OCI-LY1 (cell line): ENCODE data around the gene F10.

Experiments
- H2AFZ ChIP-seq: fragments of 200-600 bp; sonication (generic), shearing (Covaris generic); 2 replicates; pipeline ENCODE4 v1.6.0; 2014; ENCODE audit warnings: antibody characterized with exemption, mild to moderate bottlenecking, low read length
- H3F3A ChIP-seq: fragments of 200-600 bp; sonication (generic), shearing (Covaris generic); 2 replicates; pipeline ENCODE4 v1.6.0; 2014; ENCODE audit warnings: mild to moderate bottlenecking, antibody characterized with exemption, low read length, moderate library complexity; ENCODE audit not compliant: insufficient read depth
- H3K27ac ChIP-seq: fragments of 200-600 bp; sonication (generic); 2 replicates; pipeline ENCODE4 v1.5.1; 2014; ENCODE audit warnings: low read length, mixed run types, mild to moderate bottlenecking, low read depth; ENCODE audit not compliant: poor library complexity, severe bottlenecking
- H3K27me3 ChIP-seq: fragments of 200-600 bp; sonication (generic); 2 replicates; pipeline ENCODE4 v1.6.0; 2014; ENCODE audit warnings: antibody characterized with exemption, mild to moderate bottlenecking, low read length, moderate library complexity; ENCODE audit not compliant: insufficient read depth
- H3K36me3 ChIP-seq: fragments of 200-600 bp; sonication (generic); 2 replicates; pipeline ENCODE4 v1.6.1; 2014; ENCODE audit warnings: mild to moderate bottlenecking, antibody characterized with exemption, low read length, moderate library complexity, mixed read lengths; ENCODE audit not compliant: insufficient read depth
- H3K4me1 ChIP-seq: fragments of 200-600 bp; sonication (generic); 2 replicates; pipeline ENCODE4 v1.5.1; 2014; ENCODE audit warnings: mild to moderate bottlenecking, low read length, moderate library complexity; ENCODE audit not compliant: insufficient read depth, severe bottlenecking
- H3K4me2 ChIP-seq: fragments of 200-600 bp; sonication (generic), shearing (Covaris generic); 2 replicates; pipeline ENCODE4 v1.6.1; 2014; ENCODE audit warnings: low read length
- H3K4me3 ChIP-seq: fragments of 200-600 bp; sonication (generic); 2 replicates; pipeline ENCODE4 v1.5.1; 2014; ENCODE audit warnings: low read length, low read depth, mild to moderate bottlenecking, mixed read lengths; ENCODE audit not compliant: poor library complexity, severe bottlenecking
- H3K79me2 ChIP-seq: fragments of 200-600 bp; shearing (Covaris generic); 2 replicates; pipeline ENCODE4 v1.6.1; 2016; ENCODE audit warnings: mixed run types, low read length, mixed read lengths; ENCODE audit not compliant: insufficient read depth
- H3K9ac ChIP-seq: fragments of 200-600 bp; sonication (generic), shearing (Covaris generic); 2 replicates; pipeline ENCODE4 v1.6.1; 2014; ENCODE audit warnings: mild to moderate bottlenecking, low read length, mixed read lengths
- H3K9me2 ChIP-seq: fragments of 200-600 bp; sonication (generic), shearing (Covaris generic); 2 replicates; pipeline ENCODE4 v1.6.1; 2014; ENCODE audit warnings: low read depth, mild to moderate bottlenecking, low read length, mixed read lengths
- H3K9me3 ChIP-seq: fragments of 200-600 bp; shearing (Covaris generic); 2 replicates; pipeline ENCODE4 v1.6.1; 2014; ENCODE audit warnings: low read length, mixed read lengths
- H4K20me1 ChIP-seq: fragments of 200-600 bp; sonication (generic), shearing (Covaris generic); 2 replicates; pipeline ENCODE4 v1.6.0; 2016; ENCODE audit warnings: mild to moderate bottlenecking, low read length; ENCODE audit not compliant: insufficient read depth
- EZH2 ChIP-seq: fragments of 200-600 bp; sonication (generic), shearing (Covaris generic); IDR thresholded peaks from 2 replicates; pipeline ENCODE4 v1.8.0; 2017; ENCODE audit warnings: borderline replicate concordance, mixed run types, mild to moderate bottlenecking, antibody characterized with exemption, low read length, moderate library complexity, mixed read lengths
- TF ChIP-seq, protein P1 (sequence below): fragments of 200-600 bp; sonication (generic), shearing (Covaris generic); IDR thresholded peaks from 2 replicates; pipeline ENCODE4 v1.5.1; 2017; ENCODE audit warnings: mild to moderate bottlenecking, antibody characterized with exemption, low read length, moderate library complexity, mixed read lengths

F10 gene

DNA sequence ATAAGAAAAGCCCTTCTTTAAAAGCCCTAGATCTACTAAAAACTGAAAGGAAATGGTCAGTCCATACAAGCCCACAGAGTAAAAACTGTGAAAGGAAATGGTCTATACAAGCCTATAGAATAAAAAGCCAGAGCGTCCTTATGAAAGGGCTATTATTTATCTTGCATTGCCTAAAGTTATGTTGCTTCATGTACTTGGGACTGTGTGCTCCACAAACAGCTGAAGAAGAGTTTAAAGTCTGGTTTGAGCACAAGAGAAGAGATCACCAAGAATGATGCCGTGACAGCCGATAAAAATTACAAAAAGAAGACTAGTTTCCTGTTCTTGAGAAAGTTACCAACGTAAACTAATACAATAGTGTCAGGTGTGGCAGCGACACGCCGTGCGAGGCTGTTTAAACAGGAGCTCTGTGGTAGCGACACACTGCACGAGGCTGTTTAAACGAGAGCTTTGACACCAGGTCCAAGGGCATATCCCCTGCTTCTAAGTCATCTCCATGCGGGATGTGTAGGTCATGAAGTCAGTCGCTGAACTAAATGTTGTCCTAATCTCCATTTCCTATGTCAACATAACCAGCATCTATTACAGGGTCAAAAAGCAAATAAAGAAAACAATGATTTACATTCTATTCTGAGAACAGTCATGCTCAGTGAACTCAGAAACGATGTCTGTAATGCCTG lies 61.0 kb downstream of the F10 start:
- no peaks in the 10 kb centered on the region for H4K20me1 ChIP-seq
- H3K9ac ChIP-seq, result no peak overlapping the region
- no peaks in the 10 kb centered on the region for H3K79me2 ChIP-seq
- no peaks in the 10 kb centered on the region for H3F3A ChIP-seq
- H3K4me1 ChIP-seq, result no peaks in the 10 kb centered on the region
- no peak overlapping the region for H2AFZ ChIP-seq
- no peak overlapping the region for H3K4me3 ChIP-seq
- no peaks in the 10 kb centered on the region for H3K27me3 ChIP-seq
- no peaks in the 10 kb centered on the region for H3K9me3 ChIP-seq
- no peak for TF ChIP-seq EZH2
- TF ChIP-seq, protein P1, sequence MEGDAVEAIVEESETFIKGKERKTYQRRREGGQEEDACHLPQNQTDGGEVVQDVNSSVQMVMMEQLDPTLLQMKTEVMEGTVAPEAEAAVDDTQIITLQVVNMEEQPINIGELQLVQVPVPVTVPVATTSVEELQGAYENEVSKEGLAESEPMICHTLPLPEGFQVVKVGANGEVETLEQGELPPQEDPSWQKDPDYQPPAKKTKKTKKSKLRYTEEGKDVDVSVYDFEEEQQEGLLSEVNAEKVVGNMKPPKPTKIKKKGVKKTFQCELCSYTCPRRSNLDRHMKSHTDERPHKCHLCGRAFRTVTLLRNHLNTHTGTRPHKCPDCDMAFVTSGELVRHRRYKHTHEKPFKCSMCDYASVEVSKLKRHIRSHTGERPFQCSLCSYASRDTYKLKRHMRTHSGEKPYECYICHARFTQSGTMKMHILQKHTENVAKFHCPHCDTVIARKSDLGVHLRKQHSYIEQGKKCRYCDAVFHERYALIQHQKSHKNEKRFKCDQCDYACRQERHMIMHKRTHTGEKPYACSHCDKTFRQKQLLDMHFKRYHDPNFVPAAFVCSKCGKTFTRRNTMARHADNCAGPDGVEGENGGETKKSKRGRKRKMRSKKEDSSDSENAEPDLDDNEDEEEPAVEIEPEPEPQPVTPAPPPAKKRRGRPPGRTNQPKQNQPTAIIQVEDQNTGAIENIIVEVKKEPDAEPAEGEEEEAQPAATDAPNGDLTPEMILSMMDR, result no peak
- H3K4me2 ChIP-seq, result no peak overlapping the region
- H3K36me3 ChIP-seq, result peaks cover 92% of the 10 kb centered on the region
- no peak overlapping the region for H3K27ac ChIP-seq
- H3K9me2 ChIP-seq, result no peaks in the 10 kb centered on the region

DNA sequence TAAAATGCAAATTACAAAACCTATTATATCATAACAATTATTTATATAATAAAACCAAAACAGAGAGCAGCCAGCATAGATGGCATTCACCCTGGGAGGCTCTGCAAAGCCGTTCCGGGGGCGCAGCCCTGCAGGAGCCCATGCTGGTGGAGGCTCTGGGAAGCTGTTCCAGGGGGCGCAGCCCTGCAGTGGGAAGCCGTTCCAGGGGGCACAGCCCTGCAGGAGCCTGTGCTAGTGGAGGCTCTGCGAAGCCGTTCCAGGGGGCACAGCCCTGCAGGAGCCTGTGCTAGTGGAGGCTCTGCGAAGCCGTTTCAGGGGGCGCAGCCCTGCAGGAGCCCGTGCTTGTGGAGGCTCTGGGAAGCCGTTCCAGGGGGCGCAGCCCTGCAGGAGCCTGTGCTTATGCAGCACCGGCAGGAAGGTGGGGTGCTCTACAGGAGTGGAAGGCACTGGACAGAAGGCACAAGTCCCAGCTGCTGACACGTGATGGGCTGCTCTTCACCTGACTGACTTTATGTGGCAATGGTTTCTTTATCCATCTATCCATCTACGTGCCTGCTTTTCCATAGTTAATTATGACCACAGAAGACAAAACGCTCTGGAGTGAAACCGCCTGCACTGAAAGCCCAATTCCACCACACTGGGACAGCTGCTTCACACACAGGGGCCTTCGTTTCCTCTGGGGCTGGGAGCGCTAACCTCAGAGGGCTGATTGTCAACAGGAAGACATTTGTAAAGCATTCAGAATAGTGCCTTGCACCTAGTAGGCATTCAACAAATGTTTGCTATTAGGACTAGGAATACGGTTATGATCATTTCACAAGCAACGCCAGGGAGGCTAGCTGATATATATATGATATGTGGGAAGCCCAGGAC lies 62.2 kb downstream of the F10 start:
- TF ChIP-seq EZH2, result no peak
- TF ChIP-seq, protein P1, result no peak
- H2AFZ ChIP-seq, result no peak overlapping the region
- no peak overlapping the region for H3K4me3 ChIP-seq
- no peak overlapping the region for H3K4me2 ChIP-seq
- H4K20me1 ChIP-seq, result no peaks in the 10 kb centered on the region
- no peak overlapping the region for H3K27ac ChIP-seq
- H3K36me3 ChIP-seq, result peaks cover 92% of the 10 kb centered on the region
- no peak overlapping the region for H3K9ac ChIP-seq
- H3K9me2 ChIP-seq, result no peaks in the 10 kb centered on the region
- H3K9me3 ChIP-seq, result no peaks in the 10 kb centered on the region
- no peaks in the 10 kb centered on the region for H3K4me1 ChIP-seq
- H3K79me2 ChIP-seq, result no peaks in the 10 kb centered on the region
- H3F3A ChIP-seq, result no peaks in the 10 kb centered on the region
- H3K27me3 ChIP-seq, result no peaks in the 10 kb centered on the region

DNA sequence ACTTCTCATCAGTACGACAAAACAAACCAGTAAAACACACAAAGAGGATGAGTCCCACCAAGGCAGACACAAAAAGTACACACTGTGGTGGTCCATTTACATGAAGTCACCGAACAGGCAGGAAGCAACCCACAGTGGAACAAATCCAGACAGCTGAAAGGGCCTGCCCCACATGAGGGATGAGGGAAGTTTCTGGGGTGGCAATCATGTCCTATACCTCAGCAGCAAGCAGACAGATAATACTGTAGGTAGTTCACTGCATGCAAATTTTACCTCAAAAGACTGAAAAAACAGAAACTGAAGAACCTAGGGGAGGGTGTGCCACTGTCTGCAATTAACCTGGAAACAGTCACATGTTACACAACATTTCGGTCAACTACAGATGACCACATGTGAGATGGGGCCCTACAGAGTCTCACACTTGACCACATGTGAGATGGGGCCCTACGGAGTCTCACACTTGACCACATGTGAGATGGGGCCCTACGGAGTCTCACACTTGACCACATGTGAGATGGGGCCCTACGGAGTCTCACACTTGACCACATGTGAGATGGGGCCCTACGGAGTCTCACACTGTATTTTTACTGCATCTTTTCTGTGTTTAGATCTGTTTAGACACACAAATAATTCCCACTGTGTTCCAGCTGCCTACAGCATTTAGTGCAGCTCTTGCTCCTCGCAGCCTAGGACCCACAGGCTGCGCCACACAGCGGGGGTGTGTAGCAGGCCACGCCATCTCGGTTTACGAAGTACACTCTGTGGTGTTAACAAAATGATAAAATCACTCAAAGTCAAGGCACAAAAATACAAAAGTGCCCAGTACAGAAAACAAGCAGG lies 63.7 kb downstream of the F10 start:
- H3K27me3 ChIP-seq, result no peaks in the 10 kb centered on the region
- no peak overlapping the region for H3K9ac ChIP-seq
- H4K20me1 ChIP-seq, result no peaks in the 10 kb centered on the region
- H3K4me2 ChIP-seq, result no peak overlapping the region
- no peaks in the 10 kb centered on the region for H3K4me1 ChIP-seq
- H3F3A ChIP-seq, result no peaks in the 10 kb centered on the region
- no peak for TF ChIP-seq EZH2
- TF ChIP-seq, protein P1, result no peak
- H3K9me3 ChIP-seq, result no peaks in the 10 kb centered on the region
- no peak overlapping the region for H3K4me3 ChIP-seq
- no peaks in the 10 kb centered on the region for H3K79me2 ChIP-seq
- H3K27ac ChIP-seq, result no peak overlapping the region
- no peak overlapping the region for H2AFZ ChIP-seq
- H3K36me3 ChIP-seq, result peaks cover 90% of the 10 kb centered on the region
- H3K9me2 ChIP-seq, result no peaks in the 10 kb centered on the region
